ENCODE data around the gene WDR53.
A peak's percentile ranks its signal among the peaks of the same experiment; 100 is the strongest.
"Not testable (repeated sequence)": the region's sequence is repeated elsewhere in the genome, so short reads cannot be mapped to it uniquely, and the experiment has no call there.

WDR53 gene
- 12.6 to 22.7 reads per million in 2 experiments for total RNA-seq

DNA sequence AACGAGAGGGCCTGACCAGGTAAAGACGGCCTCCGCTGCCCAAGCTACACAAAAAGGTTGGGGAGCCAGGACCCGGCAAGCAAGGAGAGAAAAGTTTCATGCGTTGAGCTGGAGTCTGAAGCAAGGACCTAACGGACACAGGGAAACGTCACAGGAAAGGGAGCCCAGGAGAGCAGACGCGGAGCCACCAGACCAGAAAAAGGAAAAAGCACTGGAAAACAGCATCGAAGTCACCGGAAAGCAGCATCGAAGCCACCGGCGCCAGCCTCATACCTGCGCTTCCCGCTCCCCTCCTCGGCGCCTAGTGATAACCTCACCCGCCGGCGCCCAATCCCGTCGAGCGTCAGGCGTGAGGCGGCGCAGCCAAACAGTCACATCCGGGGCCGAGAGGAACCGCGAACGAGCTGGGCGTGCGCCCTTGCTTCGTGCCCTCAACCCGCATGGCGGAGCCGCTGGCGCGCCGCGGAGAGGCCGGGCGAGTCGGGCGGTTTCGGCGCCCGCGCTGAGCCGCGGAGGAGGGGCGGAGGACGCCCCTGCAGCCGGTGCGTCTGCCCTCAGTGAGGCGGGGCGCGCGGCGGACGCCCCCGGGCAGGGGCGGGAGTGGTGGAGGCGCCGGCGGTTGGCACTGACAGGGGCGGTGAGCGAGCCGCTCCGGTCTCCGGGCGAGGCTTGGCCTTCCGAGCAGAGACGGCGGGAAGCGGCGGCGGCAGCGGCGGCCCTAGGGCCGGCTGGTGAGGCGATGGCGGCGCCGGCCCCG, at the start of gene WDR53, which contains the start of gene FBXO45:
Gene WDR53 (minus strand): TSS at position 309 of the 757 bp plus-strand sequence. CDS start 7,079 bp downstream, outside the sequence.
Gene FBXO45 (plus strand): TSS at position 415 of the 757 bp plus-strand sequence. CDS start 325 bp downstream, at position 740.
- peak; percentile 93 for DNase-seq (ENCODE audit: low read depth)

GRCh38 chr3:196617256-196617655, 48.9 kb upstream of the WDR53 start:
- no peak for DNase-seq (ENCODE audit: low read depth)

- not testable (repeated sequence) for DNase-seq (ENCODE audit: low read depth)
Measured at GRCh38 chr3:196615234-196615633, 46.9 kb upstream of the WDR53 start.

DNA sequence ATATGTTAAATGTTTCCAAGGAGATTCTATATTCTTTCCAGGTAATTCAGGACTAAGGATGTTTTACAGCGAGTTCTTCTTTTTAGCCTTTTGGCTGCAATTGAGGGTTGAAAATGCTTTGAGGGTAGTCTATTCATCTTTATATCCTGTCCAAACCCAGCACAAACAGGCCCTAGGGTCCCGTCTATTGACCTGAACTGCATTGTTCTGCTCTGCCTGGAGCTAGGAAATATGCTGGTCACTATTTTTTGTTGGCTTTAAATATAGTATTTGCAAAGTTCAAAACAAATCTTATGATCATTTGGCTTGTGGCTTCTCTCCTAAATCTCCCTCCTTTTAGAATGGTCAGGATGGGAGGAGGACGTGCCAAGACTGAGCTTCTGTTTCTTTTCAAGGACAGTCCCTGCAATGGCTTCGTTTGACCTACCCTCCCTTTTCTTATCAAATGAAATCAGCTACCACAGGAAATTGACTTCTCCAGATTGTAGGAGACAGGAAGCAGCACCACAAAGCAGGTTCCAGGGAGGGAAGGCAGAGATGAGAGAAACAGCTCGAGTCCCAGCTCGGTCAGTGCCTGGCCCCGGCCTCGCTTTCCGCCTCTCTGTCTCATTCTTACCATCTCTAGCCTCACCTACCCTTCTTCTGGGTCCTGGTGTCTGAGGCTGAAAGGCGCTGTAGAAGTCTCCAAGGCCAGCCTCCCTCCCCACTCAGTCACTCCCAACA, 43.6 kb upstream of the WDR53 start:
- DNase-seq (ENCODE audit: low read depth), result no peak

DNA sequence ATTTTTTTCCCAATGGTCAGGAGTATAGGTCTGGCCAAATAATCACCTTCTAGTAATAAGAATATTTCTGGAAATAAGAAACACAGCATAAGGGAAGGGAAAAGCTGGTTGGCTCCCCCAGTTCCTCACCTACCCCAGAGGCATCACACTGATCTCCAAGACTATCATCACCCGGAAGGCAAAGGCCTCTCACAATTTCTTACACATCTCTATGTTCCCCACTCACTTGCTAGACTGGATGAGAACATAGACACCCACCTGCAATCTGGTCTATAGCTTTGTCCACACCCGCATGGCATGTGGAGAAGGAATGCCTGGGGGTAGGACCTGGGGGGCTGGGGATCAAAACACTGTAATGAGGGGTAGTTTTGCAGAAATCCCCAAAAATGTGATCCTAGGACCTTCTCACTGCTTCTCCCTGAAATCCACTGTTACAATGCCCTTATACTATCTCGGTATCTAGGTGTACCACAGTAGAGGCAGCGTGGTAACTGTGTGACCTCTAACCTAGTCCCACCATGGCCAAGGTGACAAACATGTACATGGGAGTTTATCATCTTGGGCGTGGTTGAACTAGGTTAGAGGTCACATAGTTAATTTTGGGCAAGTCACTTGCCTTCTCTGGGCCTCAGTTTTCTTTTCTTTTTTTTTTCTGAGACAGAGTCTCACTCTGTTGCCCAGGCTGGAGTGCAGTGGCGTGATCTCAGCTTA, 41.6 kb upstream of the WDR53 start:
- DNase-seq (ENCODE audit: low read depth), result no peak

- DNase-seq (ENCODE audit: low read depth), result peak; percentile 89
Measured at GRCh38 chr3:196609343-196609775, 41.0 kb upstream of the WDR53 start.

DNA sequence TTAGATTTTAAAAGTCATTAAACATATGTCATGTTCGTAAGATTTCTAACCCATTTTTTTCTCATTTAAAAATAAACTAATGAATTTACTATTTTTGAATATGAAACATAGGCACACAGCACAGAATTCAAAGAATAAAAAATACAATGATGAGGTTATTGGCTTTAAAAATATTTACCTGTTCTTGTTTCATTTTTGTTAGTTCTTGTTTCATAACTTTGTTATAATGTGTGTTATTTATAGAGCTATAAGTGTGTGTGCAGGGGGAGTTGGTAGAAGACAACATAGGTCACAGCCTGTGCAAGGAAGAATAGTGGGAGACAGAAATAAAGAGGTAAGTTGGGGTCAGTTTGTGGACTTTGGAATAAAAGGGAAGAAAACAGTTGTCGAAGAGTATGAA, 40.3 kb upstream of the WDR53 start:
- no peak for DNase-seq (ENCODE audit: low read depth)

DNA sequence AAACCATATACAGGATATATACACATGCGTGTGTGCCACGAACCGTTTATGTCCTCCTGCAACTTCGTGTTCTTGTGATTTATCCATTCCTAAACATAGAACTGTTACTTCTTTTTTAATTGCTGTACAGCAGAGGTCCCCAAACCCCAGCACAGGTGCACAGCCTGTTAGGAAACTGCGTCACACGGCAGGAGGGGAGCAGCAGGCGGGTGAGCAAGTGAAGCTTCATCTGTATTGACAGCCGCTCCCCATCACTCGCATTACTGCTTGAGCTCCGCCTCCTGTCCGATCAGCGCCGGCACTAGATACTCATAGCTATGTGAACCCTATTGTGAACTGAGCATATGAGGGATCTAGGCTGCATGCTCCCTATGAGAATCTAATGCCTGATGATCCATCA, 36.2 kb upstream of the WDR53 start:
- peak; percentile 64 for DNase-seq (ENCODE audit: low read depth)

DNA sequence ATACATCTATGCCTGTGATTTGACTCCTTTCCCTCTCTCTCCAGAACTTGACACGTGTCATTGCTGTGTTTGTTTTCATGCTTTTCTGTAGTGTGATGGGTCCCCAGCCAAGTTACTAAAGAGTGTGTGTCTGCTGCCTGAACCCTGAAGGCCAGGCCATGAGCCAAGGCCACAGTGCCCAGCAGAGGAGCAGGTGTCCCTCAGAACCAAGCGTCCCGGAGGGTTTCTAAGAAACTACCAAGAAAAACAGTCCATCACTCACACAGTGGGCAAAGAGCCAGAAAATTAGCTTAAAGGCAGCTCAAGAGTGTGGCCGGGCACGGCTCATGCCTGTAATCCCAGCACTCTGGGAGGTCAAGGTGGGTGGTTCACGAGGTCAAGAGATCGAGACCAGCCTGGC, 35.3 kb upstream of the WDR53 start:
- DNase-seq (ENCODE audit: low read depth), result no peak

- DNase-seq (ENCODE audit: low read depth), result no peak
Measured at GRCh38 chr3:196602673-196603072, 34.3 kb upstream of the WDR53 start.

DNA sequence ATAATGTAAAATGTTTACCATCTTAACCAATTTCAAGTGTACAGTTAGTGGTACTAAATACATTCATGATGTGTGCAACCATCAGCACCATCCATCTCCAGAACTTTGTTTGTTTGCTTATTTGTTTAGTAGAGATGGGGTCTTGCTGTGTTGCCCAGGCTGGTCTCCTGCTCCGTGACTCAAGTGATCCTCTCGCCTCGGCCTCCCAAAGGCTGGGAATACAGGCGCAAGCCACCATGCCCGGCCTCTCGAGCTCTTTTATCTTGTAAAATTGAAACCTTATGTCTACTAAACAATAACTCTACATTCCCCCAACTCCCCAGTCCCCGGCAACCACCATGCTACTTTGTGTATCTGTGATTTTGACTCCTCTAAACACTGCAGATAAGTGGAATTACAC, 32.0 kb upstream of the WDR53 start:
- DNase-seq (ENCODE audit: low read depth), result no peak

- no peak for DNase-seq (ENCODE audit: low read depth)
Measured at GRCh38 chr3:196599734-196600128, 31.4 kb upstream of the WDR53 start.

GRCh38 chr3:196597971-196598733, 29.8 kb upstream of the WDR53 start:
- DNase-seq (ENCODE audit: low read depth), result peak; percentile 27

DNA sequence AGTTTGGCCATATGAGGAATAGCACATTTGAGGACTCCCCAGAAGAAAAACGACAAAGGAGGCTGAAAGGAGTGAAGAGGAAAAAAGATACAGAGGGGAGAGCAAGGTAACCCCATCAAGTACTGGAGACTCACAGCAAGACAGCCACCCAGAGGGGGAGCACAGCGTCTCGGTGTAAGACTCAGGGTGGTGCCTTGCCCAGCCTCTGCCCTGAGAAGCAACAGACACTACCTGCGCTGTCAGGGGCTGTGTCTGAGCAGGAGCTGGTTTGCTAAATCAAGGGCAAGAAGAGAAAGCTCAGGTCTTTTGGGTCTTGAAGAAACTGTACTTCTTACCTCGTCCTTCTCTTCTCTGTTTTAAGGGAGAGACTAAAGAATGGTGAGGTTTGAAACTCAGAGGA, 28.0 kb upstream of the WDR53 start:
- DNase-seq (ENCODE audit: low read depth), result no peak

DNA sequence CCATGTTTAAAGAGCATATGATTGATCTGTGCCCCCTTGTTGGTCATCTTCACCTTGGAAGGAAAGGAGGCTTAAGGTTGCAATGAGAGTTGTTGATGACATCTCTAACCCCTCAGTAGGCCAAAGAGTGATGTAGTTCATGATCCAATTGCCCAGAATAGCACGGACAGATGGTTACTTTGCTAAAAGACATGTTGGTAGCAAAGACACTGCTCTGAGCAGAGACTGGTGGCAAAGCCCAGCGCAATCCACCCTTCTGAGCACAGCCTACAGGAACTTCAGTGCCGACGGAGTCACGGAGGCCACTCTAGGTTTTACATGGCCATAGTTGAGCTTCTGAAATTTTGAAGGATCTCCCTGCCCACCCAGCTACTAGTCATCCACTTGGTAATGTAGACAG, 21.9 kb upstream of the WDR53 start:
- DNase-seq (ENCODE audit: low read depth), result no peak

- DNase-seq (ENCODE audit: low read depth), result no peak
Measured at GRCh38 chr3:196585044-196585757, 16.8 kb upstream of the WDR53 start.

GRCh38 chr3:196572389-196572788, 4.0 kb upstream of the WDR53 start:
- DNase-seq (ENCODE audit: low read depth), result no peak

- DNase-seq (ENCODE audit: low read depth), result not testable (repeated sequence)
Measured at GRCh38 chr3:196570332-196570731, 2.0 kb upstream of the WDR53 start.

- peak; percentile 36 for DNase-seq (ENCODE audit: low read depth)
Measured at GRCh38 chr3:196569003-196569516, 706 bp upstream of the WDR53 start.

DNA sequence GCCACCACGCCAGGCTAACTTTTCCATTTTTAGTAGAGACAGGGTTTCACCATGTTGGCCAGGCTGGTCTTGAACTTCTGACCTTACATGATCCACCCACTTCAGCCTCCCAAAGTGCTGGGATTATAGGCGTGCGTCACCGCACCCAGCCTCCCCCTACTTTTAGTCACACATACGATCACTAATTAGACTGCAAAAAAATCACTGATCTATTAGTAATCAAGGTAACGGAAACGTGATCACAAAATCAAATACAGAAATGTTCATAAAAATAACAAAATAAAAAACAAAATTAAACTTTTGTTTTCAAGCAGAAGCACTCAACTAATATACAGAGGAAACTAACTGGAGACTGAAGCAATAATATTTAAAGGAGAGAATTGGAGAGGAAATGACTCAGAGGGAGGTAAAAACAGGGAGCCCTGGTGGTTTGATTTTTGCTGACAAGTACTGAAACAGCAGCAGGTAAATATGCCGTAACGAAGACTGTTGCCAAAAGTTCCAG, 4.6 kb downstream of the WDR53 start:
- peak; percentile 14 for DNase-seq (ENCODE audit: low read depth)

DNA sequence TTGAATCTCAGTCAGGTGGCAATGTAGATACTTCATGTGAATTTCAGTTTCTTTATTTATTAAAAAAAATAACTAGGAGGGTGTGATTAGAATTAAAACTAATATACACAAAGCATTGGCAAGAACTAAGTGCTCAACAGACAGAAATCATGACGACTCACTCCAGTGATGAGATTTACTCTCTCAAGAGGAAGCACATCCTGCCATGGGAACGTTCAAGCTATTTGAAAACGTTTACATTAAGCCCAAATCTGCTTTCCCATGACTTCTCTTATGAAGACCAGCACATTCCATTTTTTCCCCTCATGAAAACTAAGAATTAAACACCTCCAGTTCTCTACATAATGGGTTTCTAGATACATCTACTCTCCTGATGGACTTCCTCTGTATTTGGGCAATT, 8.5 kb downstream of the WDR53 start:
- no peak for DNase-seq (ENCODE audit: low read depth)

Measured in T follicular helper cell (primary cell).